Measurements from ENCODE around the gene SIAE.

Gene SIAE

GRCh38 chr11:124699547-124699946 is 26.0 kb upstream of the SIAE start:
- TF ChIP-seq ZNF70 (CRISPR knock-in tag; IDR thresholded peaks at IDR 0.05) (no peak), RARB (CRISPR knock-in tag; IDR thresholded peaks at IDR 0.05) (no peak), SNAI2 (CRISPR knock-in tag; IDR thresholded peaks at IDR 0.05) (no peak), TCF4 (CRISPR knock-in tag; IDR thresholded peaks at IDR 0.05; ENCODE audit: borderline replicate concordance) (no peak), ISL1 (CRISPR knock-in tag; IDR thresholded peaks at IDR 0.05) (no peak), ZNF565 (CRISPR knock-in tag; conservative IDR thresholded peaks at IDR 0.05; ENCODE audit: low read depth) (no peak), CSRNP3 (CRISPR knock-in tag; IDR thresholded peaks at IDR 0.05) (no peak), ZFP3 (CRISPR knock-in tag; IDR thresholded peaks at IDR 0.05) (no peak), ARNTL (CRISPR knock-in tag; IDR thresholded peaks at IDR 0.05; ENCODE audit: borderline replicate concordance, low read depth) (no peak), ZFP30 (CRISPR knock-in tag; IDR thresholded peaks at IDR 0.05) (no peak), POU6F1 (CRISPR knock-in tag; IDR thresholded peaks at IDR 0.05; ENCODE audit: borderline replicate concordance, low read depth) (no peak), CSDC2 (CRISPR knock-in tag; IDR thresholded peaks at IDR 0.05) (no peak), ESRRG (CRISPR knock-in tag; IDR thresholded peaks at IDR 0.05) (no peak), ZNF8 (CRISPR knock-in tag; IDR thresholded peaks at IDR 0.05) (no peak)
- TF ChIP-seq, protein P1, sequence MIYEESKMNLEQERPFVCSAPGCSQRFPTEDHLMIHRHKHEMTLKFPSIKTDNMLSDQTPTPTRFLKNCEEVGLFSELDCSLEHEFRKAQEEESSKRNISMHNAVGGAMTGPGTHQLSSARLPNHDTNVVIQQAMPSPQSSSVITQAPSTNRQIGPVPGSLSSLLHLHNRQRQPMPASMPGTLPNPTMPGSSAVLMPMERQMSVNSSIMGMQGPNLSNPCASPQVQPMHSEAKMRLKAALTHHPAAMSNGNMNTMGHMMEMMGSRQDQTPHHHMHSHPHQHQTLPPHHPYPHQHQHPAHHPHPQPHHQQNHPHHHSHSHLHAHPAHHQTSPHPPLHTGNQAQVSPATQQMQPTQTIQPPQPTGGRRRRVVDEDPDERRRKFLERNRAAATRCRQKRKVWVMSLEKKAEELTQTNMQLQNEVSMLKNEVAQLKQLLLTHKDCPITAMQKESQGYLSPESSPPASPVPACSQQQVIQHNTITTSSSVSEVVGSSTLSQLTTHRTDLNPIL (CRISPR knock-in tag; IDR thresholded peaks at IDR 0.05; ENCODE audit: low read depth): no peak
- no peak for ATAC-seq

- TF ChIP-seq POU6F1 (CRISPR knock-in tag; IDR thresholded peaks at IDR 0.05; ENCODE audit: borderline replicate concordance, low read depth) (no peak), ARNTL (CRISPR knock-in tag; IDR thresholded peaks at IDR 0.05; ENCODE audit: borderline replicate concordance, low read depth) (no peak), ZFP30 (CRISPR knock-in tag; IDR thresholded peaks at IDR 0.05) (no peak), GLIS3 (CRISPR knock-in tag; IDR thresholded peaks at IDR 0.05) (no peak), RARB (CRISPR knock-in tag; IDR thresholded peaks at IDR 0.05) (no peak), ZNF8 (CRISPR knock-in tag; IDR thresholded peaks at IDR 0.05) (no peak), ISL1 (CRISPR knock-in tag; IDR thresholded peaks at IDR 0.05) (no peak)
- no peak for ATAC-seq
These were observed 19.6 kb upstream of the SIAE start for GRCh38 chr11:124693142-124693541.

DNA sequence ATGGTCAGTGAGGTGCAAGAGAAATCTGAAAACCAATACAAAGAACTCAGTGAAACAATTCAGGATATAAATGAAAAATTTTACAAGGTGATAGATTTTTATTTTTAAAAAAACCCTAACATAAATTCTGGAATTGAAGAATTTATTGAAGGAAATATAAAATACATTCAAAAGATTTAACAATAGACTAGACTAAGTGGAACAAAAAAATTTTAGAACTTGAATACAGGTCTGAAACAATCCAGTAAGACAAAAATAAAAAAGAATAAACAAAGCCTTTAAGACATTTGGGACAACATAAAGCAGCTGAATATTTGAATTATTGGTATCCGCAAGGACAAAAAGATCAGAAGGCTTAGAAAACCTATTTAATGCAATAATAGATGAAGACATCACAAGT is 8.9 kb upstream of the SIAE start:
- no peak for ATAC-seq
- TF ChIP-seq PPARA (CRISPR knock-in tag; IDR thresholded peaks at IDR 0.05; ENCODE audit: borderline replicate concordance) (no peak), ZFP3 (CRISPR knock-in tag; IDR thresholded peaks at IDR 0.05) (no peak), BACH2 (CRISPR knock-in tag; IDR thresholded peaks at IDR 0.05; ENCODE audit: borderline replicate concordance) (no peak), ARNTL (CRISPR knock-in tag; IDR thresholded peaks at IDR 0.05; ENCODE audit: borderline replicate concordance, low read depth) (no peak)
- TF ChIP-seq, protein P2, sequence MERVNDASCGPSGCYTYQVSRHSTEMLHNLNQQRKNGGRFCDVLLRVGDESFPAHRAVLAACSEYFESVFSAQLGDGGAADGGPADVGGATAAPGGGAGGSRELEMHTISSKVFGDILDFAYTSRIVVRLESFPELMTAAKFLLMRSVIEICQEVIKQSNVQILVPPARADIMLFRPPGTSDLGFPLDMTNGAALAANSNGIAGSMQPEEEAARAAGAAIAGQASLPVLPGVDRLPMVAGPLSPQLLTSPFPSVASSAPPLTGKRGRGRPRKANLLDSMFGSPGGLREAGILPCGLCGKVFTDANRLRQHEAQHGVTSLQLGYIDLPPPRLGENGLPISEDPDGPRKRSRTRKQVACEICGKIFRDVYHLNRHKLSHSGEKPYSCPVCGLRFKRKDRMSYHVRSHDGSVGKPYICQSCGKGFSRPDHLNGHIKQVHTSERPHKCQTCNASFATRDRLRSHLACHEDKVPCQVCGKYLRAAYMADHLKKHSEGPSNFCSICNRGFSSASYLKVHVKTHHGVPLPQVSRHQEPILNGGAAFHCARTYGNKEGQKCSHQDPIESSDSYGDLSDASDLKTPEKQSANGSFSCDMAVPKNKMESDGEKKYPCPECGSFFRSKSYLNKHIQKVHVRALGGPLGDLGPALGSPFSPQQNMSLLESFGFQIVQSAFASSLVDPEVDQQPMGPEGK (CRISPR knock-in tag; IDR thresholded peaks at IDR 0.05; ENCODE audit: borderline replicate concordance): no peak

GRCh38 chr11:124681421-124681820 is 7.9 kb upstream of the SIAE start:
- TF ChIP-seq RARB (CRISPR knock-in tag; IDR thresholded peaks at IDR 0.05): no peak
- no peak for TF ChIP-seq ZNF8 (CRISPR knock-in tag; IDR thresholded peaks at IDR 0.05)
- no peak for TF ChIP-seq SNAI2 (CRISPR knock-in tag; IDR thresholded peaks at IDR 0.05)
- TF ChIP-seq, protein P2 (CRISPR knock-in tag; IDR thresholded peaks at IDR 0.05; ENCODE audit: borderline replicate concordance): no peak
- TF ChIP-seq, protein P1 (CRISPR knock-in tag; IDR thresholded peaks at IDR 0.05; ENCODE audit: low read depth): no peak
- no peak for TF ChIP-seq ISL1 (CRISPR knock-in tag; IDR thresholded peaks at IDR 0.05)
- no peak for TF ChIP-seq TCF4 (CRISPR knock-in tag; IDR thresholded peaks at IDR 0.05; ENCODE audit: borderline replicate concordance)
- no peak for TF ChIP-seq POU6F1 (CRISPR knock-in tag; IDR thresholded peaks at IDR 0.05; ENCODE audit: borderline replicate concordance, low read depth)
- TF ChIP-seq TOX (CRISPR knock-in tag; IDR thresholded peaks at IDR 0.05; ENCODE audit: borderline replicate concordance): no peak
- ATAC-seq: no peak

Data from SK-N-SH treated with all-trans-retinoic acid at 6 μM for 48 hours (cell line).